GM21367 (cell line): ENCODE data around the gene KCNJ15.

Source experiments
- ATAC-seq: cut with Tn5 transposase; IDR thresholded peaks from one replicate; pipeline ENCODE4 v1.9.1; 2021; ENCODE audit not compliant: unreplicated experiment

The KCNJ15 gene

DNA sequence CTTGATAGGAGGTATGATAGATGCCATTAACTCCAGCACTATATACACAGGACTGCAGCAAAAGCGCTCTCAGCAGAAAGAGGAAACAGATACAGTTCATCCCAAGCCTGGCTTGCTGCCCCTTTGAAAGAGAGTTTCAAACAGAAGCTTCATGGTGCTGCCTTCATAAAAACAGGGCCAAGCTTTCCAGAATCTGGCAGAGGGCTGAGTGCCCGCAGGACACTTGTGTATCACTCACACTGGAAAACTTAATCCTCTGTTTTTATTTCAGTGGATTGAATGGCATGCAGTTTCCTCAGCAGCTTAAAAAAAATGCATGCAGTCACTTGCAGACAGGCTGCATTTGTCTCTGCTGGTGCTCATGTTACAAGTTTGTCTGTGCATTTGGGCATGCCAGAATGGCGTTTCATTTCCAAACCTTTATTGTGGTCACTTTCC is 40.4 kb downstream of the KCNJ15 start:
- no peak for ATAC-seq

DNA sequence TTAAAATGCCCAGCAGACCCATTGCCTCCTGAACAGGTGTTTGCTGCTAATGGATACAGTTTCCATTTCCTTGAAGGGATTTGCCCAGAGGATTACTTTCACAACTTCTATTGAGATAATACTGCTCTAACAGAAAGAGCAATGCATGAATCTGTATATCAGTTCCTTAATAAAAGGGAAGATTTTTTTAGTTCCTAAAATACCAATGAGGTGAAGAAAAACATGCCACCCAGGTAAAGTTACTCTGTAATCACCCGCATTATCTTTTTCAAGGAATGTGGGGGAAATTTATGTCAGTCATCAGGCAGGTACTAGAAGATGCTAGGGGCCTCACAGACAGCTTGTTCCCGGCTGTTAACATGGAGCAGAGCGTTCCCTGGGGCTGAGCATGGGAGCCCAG is 41.1 kb downstream of the KCNJ15 start:
- ATAC-seq, result no peak

- no peak for ATAC-seq
These were observed 42.0 kb downstream of the KCNJ15 start for GRCh38 chr21:38298832-38299231.

DNA sequence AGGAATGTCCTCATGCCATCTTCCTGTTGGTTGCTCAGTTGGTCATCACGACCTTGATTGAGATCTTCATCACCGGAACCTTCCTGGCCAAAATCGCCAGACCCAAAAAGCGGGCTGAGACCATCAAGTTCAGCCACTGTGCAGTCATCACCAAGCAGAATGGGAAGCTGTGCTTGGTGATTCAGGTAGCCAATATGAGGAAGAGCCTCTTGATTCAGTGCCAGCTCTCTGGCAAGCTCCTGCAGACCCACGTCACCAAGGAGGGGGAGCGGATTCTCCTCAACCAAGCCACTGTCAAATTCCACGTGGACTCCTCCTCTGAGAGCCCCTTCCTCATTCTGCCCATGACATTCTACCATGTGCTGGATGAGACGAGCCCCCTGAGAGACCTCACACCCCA is 42.9 kb downstream of the KCNJ15 start:
- ATAC-seq, result no peak

DNA sequence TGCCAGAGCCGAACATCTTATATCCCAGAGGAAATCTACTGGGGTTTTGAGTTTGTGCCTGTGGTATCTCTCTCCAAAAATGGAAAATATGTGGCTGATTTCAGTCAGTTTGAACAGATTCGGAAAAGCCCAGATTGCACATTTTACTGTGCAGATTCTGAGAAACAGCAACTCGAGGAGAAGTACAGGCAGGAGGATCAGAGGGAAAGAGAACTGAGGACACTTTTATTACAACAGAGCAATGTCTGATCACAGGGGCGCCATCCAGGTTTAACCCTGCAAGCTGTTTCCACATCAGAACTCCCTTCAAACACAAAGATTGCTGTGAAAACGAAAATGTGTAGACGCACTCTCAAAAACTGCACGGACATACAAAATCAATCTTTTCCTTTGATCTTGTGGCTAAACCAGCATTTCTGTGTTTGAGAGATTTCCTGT is 43.4 kb downstream of the KCNJ15 start:
- no peak for ATAC-seq

DNA sequence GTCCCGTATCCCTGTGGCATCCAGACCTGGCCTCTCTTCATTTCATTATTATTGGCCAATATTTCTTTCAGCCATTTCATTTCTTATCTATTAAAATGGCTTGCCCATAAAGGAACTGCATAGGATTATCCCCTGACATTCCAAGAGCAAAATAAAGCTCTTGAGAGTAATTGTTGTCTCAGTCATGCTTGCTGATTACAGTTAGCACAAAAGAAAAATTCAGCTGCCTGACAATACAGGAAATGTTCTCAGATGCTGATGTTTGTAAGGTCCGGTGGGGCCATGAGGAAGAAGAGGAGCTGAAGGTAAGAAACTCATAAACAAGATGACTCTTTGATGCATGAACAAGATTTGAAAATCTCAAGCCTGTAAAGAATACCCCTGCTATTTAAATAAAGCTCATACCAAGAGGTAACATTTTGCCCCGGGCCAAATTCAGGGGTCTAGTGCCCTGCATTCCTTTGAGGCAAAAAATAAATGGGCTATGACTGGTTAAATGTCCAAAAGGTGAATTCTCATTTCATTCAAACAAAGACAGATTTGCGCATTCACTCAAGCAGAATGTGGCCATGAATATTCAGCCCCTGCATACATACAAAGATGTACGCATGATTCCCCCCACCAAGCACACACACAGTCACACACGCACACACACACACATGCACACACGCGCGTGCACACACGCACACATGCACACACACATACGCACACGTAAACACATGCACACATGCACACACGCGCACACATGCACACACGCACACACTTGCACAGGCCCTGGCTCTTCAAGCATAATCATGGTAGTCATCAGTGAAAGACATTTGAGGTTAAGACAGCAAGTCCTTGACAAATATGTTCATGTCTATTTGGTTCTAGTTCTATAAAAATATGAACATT is 44.8 kb downstream of the KCNJ15 start:
- ATAC-seq, result no peak

DNA sequence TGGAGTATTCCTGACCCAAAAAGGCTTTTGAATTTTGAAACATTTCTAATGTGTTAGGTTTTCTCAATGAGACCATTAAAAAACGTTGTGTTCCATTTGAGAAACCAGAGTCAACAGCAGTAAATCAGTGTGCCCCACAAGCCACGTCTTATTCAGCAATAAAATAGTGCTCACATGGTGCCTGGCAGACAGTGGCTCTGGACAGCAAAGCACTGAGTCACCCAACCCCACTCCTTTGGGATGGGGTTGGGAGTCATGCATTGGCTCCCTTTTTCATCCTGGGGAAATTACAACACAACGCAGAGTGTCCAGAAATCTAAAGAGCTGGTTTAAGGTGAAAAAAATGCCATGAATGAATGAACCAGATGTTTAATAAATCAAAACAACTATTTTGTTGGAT is 46.5 kb downstream of the KCNJ15 start:
- ATAC-seq, result no peak

- no peak for ATAC-seq
These were observed 49.8 kb downstream of the KCNJ15 start for GRCh38 chr21:38306433-38307141.

DNA sequence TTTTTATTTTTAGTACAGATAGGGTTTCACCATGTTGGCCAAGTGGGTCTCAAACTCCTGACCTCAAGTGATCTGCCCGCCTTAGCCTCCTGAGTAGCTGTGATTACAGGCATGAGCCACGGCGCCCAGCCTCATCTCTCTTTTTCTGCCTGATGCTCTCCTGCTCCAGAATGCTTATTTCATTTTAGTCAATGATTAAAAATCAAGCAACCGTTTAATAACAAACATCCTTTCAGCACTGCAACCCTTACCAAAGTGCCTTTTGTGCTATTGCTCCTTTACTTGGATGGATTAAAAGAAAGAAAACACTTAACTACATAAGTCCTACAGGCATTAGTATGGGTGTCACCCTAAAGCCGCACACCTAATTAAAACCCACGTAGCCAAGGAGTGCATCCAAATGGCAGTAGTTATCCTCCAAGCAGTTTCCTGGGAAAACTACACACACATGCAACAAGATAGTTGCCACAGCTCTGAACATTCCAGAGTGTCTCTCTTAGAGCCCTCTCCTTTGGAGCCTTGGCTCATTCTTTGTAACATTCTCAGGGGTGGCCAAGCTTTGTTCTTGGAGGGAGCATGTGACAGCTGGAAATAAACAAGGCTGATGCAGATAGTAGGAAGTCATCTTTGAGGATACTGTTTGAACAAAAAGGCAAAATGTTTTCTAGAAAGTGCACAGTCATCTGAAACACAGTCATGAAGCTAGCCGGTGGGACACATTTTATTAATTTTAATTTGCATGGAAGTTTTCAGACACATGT is 51.2 kb downstream of the KCNJ15 start:
- no peak for ATAC-seq

GRCh38 chr21:38308532-38309119 is 51.8 kb downstream of the KCNJ15 start:
- no peak for ATAC-seq

DNA sequence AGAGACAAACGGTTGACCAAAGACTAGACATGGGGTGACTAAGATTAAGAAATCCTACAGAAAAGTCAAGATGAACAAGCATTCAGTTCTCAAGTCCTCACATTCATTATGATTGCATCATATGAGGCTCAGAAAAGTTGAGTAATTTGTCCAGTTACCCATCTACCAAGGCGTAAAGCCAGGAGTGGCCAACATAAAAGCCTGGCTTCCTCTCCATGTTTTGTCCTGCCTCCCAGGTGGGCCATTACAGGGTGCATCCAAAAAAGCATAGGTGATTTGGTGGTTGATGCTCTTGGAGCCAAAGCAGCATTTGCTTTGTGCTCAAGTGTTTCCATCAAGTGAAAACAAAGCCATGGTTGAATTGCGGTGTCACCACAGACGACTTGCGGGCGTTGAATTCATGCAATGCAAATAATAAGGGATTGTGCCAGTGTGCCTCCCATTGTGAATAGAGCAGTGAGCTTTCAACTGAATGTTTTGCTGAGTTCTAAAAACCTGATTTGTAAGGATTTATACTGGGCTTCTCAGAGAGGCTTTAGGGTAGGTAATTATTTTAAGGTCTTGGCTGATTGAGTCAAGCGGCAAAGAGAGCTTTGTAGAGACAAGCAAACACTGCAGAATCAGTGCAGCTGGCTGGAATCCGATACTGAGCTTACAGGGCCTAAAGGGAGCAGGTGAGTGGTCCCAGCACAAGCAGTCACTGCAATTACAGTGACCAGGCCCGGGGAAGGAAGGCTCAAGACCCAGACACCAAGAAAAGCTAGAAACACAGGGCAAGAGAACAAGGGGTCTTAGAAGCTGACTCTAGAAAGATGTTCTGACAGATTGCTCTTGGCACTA is 54.1 kb downstream of the KCNJ15 start:
- no peak for ATAC-seq

GRCh38 chr21:38311765-38312164 is 55.0 kb downstream of the KCNJ15 start:
- ATAC-seq, result no peak

DNA sequence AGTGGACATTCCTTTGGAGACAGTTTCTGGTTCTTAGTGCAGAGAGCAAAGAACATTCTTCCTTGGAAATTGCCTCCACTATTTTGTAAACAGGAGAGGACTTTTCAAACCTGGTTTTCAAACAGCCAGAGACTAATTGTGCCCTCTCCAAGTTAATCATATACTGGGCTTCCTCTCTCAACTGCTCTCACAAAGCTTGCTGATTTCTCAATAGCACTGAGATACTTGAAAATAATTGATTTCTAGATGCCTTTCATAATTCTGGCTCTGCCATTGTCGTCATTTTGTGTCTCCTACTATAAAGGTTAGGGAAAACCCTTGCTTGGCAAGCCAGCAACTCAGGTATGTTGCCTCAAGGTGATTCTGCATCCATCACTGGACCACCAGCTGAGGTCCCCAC is 56.0 kb downstream of the KCNJ15 start:
- ATAC-seq, result no peak

- ATAC-seq, result no peak
These were observed 57.8 kb downstream of the KCNJ15 start for GRCh38 chr21:38314558-38314957.

- ATAC-seq, result no peak
These were observed 58.3 kb downstream of the KCNJ15 start for GRCh38 chr21:38315122-38315521.

DNA sequence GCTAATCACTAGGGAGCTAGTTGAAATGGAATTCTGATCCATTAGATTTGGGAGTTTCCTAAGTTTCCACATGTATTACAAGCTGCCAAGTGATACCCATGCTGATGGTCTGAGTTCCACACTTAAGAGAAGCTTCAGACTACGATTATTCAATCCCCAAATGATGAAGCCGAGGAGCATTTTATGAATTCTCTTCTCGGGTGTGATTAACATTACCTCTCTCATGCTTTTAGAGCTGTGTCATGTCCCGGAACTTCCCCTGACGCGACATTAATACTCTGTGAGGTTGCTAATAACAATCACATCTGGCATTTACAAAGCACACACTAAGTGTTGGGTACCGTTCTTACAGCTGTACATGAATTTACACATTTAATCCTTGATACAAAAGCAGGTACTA is 63.0 kb downstream of the KCNJ15 start:
- no peak for ATAC-seq

DNA sequence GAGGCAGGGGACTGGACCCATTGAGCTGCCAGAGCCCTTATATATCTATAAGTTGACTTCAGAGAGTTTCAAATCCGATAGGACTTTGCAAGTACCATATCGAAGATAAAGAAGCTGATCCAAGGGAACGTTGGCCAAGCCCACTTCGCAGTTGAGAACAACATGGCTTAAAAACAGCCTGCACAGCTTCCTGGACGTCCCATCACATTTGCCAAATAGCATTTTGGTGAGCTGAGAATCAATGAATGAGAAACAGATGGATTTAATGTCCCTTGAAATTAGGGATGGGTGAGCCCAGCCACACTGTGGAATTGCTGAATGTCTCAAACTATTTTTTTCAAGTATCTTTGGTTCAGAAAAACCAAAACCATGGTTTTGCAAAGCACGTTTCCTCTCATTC is 64.8 kb downstream of the KCNJ15 start:
- no peak for ATAC-seq

GRCh38 chr21:38322311-38322950 is 65.6 kb downstream of the KCNJ15 start:
- no peak for ATAC-seq

- ATAC-seq, result no peak
These were observed 67.1 kb downstream of the KCNJ15 start for GRCh38 chr21:38323721-38324531.
